GM12878 (cell line): ENCODE results near the gene WRAP73. TPM values are rescaled to one million over a fixed set of nuclear protein-coding genes. Genes with fewer than 3 reads are reported as not detected.

Experiments
- ATAC-seq: fragments of 200-7000 bp; cut with Tn5 transposase; 3 replicates; pipeline ENCODE4 v1.9.1; 2020; ENCODE audit warnings: mild to moderate bottlenecking, moderate library complexity
- BruUV-seq: library from RNA; stranded (reverse); fragments of 400-500 nt; replicated peaks from 2 replicates; lab custom pipeline; 2021; lab: Mats Ljungman, UMichigan
- CTCF ChIA-PET: fragments of 300-600 bp; sonication (Branson Sonifier 250); formaldehyde crosslinking; extraction: SDS; loops from one replicate; lab custom pipeline; 2021; ENCODE audit warnings: inconsistent platforms; lab: Yijun Ruan, JAX
- POLR2A ChIA-PET: fragments of 350-600 bp; formaldehyde crosslinking; extraction: SDS; loops from one replicate; lab custom pipeline; 2021; ENCODE audit warnings: inconsistent platforms; lab: Charles Lee
- RAD21 ChIA-PET: fragments of 300-600 bp; sonication (Branson Sonifier 250); formaldehyde crosslinking; loops from one replicate; lab custom pipeline; 2023; ENCODE audit warnings: antibody characterized with exemption; ENCODE audit not compliant: unreplicated experiment; lab: Charles Lee
- SMC1A ChIA-PET: fragments of 300-600 bp; sonication (Branson Sonifier 250); formaldehyde crosslinking; loops from one replicate; lab custom pipeline; 2023; ENCODE audit not compliant: unreplicated experiment, uncharacterized antibody; lab: Charles Lee
- DNase-seq: peaks from one replicate; pipeline ENCODE4 v3.0.0-alpha.2; 2011; ENCODE audit warnings: low read depth, low spot score
- FAIRE-seq: peaks from 3 replicates; lab custom pipeline; 2011; peaks lifted over from hg19 to GRCh38; lab: Jason Lieb, UNC
- H2AFZ ChIP-seq: 2 replicates; pipeline ENCODE4 v1.6.0; 2011; ENCODE audit warnings: low read depth, low read length, control low read depth; ENCODE audit not compliant: control insufficient read depth
- H3K27ac ChIP-seq: 2 replicates; pipeline ENCODE4 v1.5.1; 2011; ENCODE audit warnings: control low read depth; ENCODE audit not compliant: control insufficient read depth, insufficient read depth
- H3K27me3 ChIP-seq, 2 experiments: replicated peaks in 1 of 2; 2 replicates each; pipeline versions ENCODE4 v1.6.0 to v1.6.1; 2011; ENCODE audit warnings: low read length in 1 of 2; ENCODE audit not compliant: control insufficient read depth in 2 of 2, insufficient read depth in 2 of 2
- H3K36me3 ChIP-seq, 2 experiments: 2 replicates each; pipeline ENCODE4 v1.5.1; 2011; ENCODE audit warnings: low read length in 1 of 2; ENCODE audit not compliant: control insufficient read depth in 2 of 2, insufficient read depth in 2 of 2
- H3K4me1 ChIP-seq: 2 replicates; pipeline ENCODE4 v1.6.1; 2011; ENCODE audit warnings: mild to moderate bottlenecking, low read length, moderate library complexity, mixed read lengths; ENCODE audit not compliant: control insufficient read depth, insufficient read depth
- H3K4me2 ChIP-seq: 2 replicates; pipeline ENCODE4 v1.6.0; 2011; ENCODE audit warnings: control low read depth; ENCODE audit not compliant: control insufficient read depth, insufficient read depth
- H3K4me3 ChIP-seq: fragments of 200-600 bp; sonication (generic); 2 replicates; pipeline ENCODE4 v1.5.1; 2016
- H3K79me2 ChIP-seq: 2 replicates; pipeline ENCODE4 v1.6.0; 2011; ENCODE audit warnings: low read length; ENCODE audit not compliant: control insufficient read depth, insufficient read depth
- H3K9ac ChIP-seq: 2 replicates; pipeline ENCODE4 v1.8.0; 2011; ENCODE audit warnings: low read length, control low read depth, mixed read lengths; ENCODE audit not compliant: control insufficient read depth, insufficient read depth
- H3K9me3 ChIP-seq: replicated peaks from 3 replicates; pipeline ENCODE4 v1.5.1; 2011; ENCODE audit warnings: mild to moderate bottlenecking, low read length; ENCODE audit not compliant: control insufficient read depth, insufficient read depth
- H4K20me1 ChIP-seq: 2 replicates; pipeline ENCODE4 v1.6.0; 2011; ENCODE audit not compliant: control insufficient read depth, insufficient read depth
- CREB1 ChIP-seq: IDR thresholded peaks from 2 replicates; pipeline ENCODE4 v1.6.1; 2012; ENCODE audit warnings: low read depth, mild to moderate bottlenecking, inconsistent platforms
- EGR1 ChIP-seq, 2 experiments: IDR thresholded peaks; 1 replicate in 1 of 2; 2 replicates in 1 of 2; pipeline ENCODE4 v1.6.1; 2011 to 2012; ENCODE audit warnings: low read depth in 2 of 2, low read length in 2 of 2, borderline replicate concordance in 1 of 2, mild to moderate bottlenecking in 1 of 2, moderate library complexity in 1 of 2
- IKZF2 ChIP-seq, 2 experiments: fragments of 450-650 bp; IDR thresholded peaks; 2 replicates each; pipeline ENCODE4 v1.6.1; 2017; ENCODE audit warnings: mild to moderate bottlenecking in 2 of 2, moderate library complexity in 2 of 2
- RCOR1 ChIP-seq: conservative IDR thresholded peaks from 2 replicates; pipeline ENCODE4 v1.6.1; 2012; ENCODE audit warnings: low read depth, low read length, improper control_type of control experiment
- RELA ChIP-seq: fragments of 450-650 bp; IDR thresholded peaks from 2 replicates; pipeline ENCODE4 v1.8.0; 2014; ENCODE audit warnings: borderline replicate concordance; ENCODE audit not compliant: partially characterized antibody
- SMC3 ChIP-seq: IDR thresholded peaks from 2 replicates; pipeline ENCODE4 v1.6.1; 2011; ENCODE audit warnings: low read length, improper control_type of control experiment, borderline replicate concordance
- WGBS: methylation state at CpG from one replicate; pipeline ENCODE4 v1.1.6; 2016; ENCODE audit warnings: low lambda C conversion rate; ENCODE audit not compliant: insufficient replicate concordance, insufficient coverage; ENCODE audit errors: missing lambda C conversion rate; 5-methylcytosine and 5-hydroxymethylcytosine counted together
- in situ Hi-C: fragments of 300-500 bp; cut with MboI; formaldehyde crosslinking; loops from 9 replicates; pipeline ENCODE4 v1.14.3; 2018; ENCODE audit warnings: mixed read lengths
- intact Hi-C: fragments of 100-400 bp; cut with micrococcal nuclease; formaldehyde crosslinking; loops from one replicate; pipeline ENCODE4 v1.14.2; 2022; ENCODE audit not compliant: unreplicated experiment
- polyA plus RNA-seq, 11 experiments: library from polyadenylated mRNA; depleted of rRNA in 4 of 11; unstranded in 6 of 11; stranded (reverse) in 5 of 11; fragments of >200 nt; fragmentation: Nextera tagmentation in 4 of 11; fragmentation: Illumina TruSeq in 1 of 11; extraction: Ambion mirVana in 4 of 11; extraction: Trizol in 1 of 11; gene quantifications; 1 replicate in 1 of 11; 2 replicates in 10 of 11; pipeline versions ENCODE4 v1.2.1 to v1.2.3, GENCODE V29; 2011 to 2016; ENCODE audit warnings: inconsistent platforms in 2 of 11, missing spikeins in 2 of 11, low read depth in 1 of 11
- total RNA-seq, 4 experiments: library from RNA; depleted of rRNA in 3 of 4; stranded (reverse); fragments of >200 nt in 3 of 4; fragmentation: Illumina TruSeq in 1 of 4; extraction: Trizol in 1 of 4; gene quantifications; 2 replicates each; pipeline versions ENCODE4 v1.2.1 to v1.2.3, GENCODE V29; 2013 to 2021
- TF ChIP-seq, protein P1 (sequence below): fragments of 450-650 bp; IDR thresholded peaks from 2 replicates; pipeline ENCODE4 v1.6.1; 2017; ENCODE audit warnings: mild to moderate bottlenecking, moderate library complexity

Gene WRAP73
- total and polyA plus RNA-seq, 10 of the 15 experiments (the other 5 are each of a cell fraction or from before 2014, with no cell fraction given): 3.2 to 65.8 (median 48.0) TPM

DNA sequence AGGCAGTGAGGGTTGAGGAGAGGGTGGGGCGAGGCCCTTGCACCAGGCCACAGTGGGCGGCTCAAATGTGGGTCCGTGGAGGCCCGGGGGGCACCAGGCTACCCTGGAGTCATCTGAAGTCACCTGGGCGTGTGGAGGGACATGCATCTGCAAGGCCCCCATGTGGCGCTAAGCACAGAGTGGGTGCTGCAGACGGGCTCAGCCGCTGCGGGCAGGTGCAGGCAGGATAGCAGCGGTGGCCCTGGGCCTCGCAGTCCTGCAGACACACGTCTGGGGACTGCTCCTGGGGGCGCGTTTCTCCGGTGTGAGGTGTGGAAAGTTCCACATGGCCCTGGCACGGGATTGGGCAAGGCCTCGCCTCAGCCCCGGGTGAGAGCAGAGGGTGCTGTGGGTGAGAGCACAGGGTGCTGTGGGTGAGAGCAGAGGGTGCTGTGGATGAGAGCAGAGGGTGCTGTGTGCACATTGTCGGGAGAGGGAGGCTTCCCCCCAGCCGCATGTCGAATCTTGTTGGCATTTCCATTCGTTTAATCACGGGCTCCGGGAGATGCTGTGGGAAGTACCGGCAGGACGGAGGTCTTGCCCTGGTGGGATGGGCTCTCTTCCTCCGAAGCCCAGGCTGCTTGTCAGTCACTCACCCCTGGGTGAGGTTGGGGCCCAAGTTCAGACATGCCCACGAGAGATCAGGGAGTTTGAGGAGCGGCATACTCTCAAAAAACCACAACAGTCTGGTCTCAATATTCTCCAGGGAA is 48.9 kb upstream of the WRAP73 start:
- Histone ChIP-seq H2AFZ (no peak overlapping the region), H3K27me3 (no peaks in the 10 kb centered on the region), H3K4me1 (no peaks in the 10 kb centered on the region), H3K4me3 (no peak overlapping the region), H4K20me1 (no peaks in the 10 kb centered on the region), H3K4me2 (no peak overlapping the region), H3K36me3 (peaks cover 0 to 12% of the 10 kb centered on the region in 2 experiments; a peak in 3 of 4 replicates), H3K9me3 (no peaks in the 10 kb centered on the region), H3K27ac (no peak overlapping the region), H3K9ac (no peak overlapping the region), H3K79me2 (no peaks in the 10 kb centered on the region)
- ChIA-PET RAD21 (no interaction called here), POLR2A (interaction anchor here (0.5 kb wide), 1 partner anchor 73 kb away, joined by 3 read pairs; no protein-coding TSS in a partner anchor), CTCF (no interaction called here), SMC1A (no interaction called here)
- 68% methylated on average over 29 of the region's 29 CpGs for WGBS
- intact Hi-C loops (no loop called here), in situ Hi-C loops (no loop called here)
- FAIRE-seq: no peak
- ATAC-seq: no peak
- DNase-seq: no peak
- no TSS peak for BruUV-seq
- no peak for TF ChIP-seq RCOR1

DNA sequence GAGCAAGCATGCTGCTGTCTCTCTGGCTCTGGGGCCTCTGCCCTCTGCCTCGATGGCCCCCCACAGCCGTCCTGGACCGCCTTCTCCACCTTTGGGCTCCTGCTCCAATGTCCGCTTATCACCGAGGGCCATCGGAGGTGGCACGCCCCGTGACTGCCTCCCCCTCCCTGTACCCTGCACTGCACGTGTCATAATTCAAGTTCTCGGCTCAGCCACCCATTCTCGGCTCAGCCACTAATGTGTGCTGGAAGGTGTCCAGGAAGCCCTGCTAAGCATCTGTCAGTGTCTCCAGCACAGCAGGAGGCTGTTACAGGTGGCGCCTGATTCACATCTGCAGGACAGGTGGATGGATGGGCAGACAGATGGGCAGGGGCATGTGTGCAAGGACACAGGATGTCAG is 47.9 kb upstream of the WRAP73 start:
- H3K4me1 ChIP-seq: no peaks in the 10 kb centered on the region
- intact Hi-C loops: no loop called here
- H3K9ac ChIP-seq: no peak overlapping the region
- peaks cover 0 to 9% of the 10 kb centered on the region in 2 experiments; a peak in 3 of 4 replicates for H3K36me3 ChIP-seq
- ChIA-PET SMC1A (no interaction called here), CTCF (no interaction called here), POLR2A (no interaction called here), RAD21 (no interaction called here)
- no peak overlapping the region for H3K4me3 ChIP-seq
- TF ChIP-seq IKZF2 (IDR thresholded peaks at IDR 0.05) (no peak), RELA (no peak), EGR1 (IDR thresholded peaks at IDR 0.05; ENCODE audit: borderline replicate concordance in 1 of 2, low read depth in 2 of 2, low read length in 2 of 2) (no peak), CREB1 (no peak), SMC3 (no peak)
- TF ChIP-seq, protein P1, sequence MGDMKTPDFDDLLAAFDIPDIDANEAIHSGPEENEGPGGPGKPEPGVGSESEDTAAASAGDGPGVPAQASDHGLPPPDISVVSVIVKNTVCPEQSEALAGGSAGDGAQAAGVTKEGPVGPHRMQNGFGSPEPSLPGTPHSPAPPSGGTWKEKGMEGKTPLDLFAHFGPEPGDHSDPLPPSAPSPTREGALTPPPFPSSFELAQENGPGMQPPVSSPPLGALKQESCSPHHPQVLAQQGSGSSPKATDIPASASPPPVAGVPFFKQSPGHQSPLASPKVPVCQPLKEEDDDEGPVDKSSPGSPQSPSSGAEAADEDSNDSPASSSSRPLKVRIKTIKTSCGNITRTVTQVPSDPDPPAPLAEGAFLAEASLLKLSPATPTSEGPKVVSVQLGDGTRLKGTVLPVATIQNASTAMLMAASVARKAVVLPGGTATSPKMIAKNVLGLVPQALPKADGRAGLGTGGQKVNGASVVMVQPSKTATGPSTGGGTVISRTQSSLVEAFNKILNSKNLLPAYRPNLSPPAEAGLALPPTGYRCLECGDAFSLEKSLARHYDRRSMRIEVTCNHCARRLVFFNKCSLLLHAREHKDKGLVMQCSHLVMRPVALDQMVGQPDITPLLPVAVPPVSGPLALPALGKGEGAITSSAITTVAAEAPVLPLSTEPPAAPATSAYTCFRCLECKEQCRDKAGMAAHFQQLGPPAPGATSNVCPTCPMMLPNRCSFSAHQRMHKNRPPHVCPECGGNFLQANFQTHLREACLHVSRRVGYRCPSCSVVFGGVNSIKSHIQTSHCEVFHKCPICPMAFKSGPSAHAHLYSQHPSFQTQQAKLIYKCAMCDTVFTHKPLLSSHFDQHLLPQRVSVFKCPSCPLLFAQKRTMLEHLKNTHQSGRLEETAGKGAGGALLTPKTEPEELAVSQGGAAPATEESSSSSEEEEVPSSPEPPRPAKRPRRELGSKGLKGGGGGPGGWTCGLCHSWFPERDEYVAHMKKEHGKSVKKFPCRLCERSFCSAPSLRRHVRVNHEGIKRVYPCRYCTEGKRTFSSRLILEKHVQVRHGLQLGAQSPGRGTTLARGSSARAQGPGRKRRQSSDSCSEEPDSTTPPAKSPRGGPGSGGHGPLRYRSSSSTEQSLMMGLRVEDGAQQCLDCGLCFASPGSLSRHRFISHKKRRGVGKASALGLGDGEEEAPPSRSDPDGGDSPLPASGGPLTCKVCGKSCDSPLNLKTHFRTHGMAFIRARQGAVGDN: no peak
- DNase-seq (no peak), FAIRE-seq (no peak), ATAC-seq (no peak)
- no peaks in the 10 kb centered on the region for H3K79me2 ChIP-seq
- H3K27ac ChIP-seq: no peak overlapping the region
- H4K20me1 ChIP-seq: no peaks in the 10 kb centered on the region
- BruUV-seq: no TSS peak
- H2AFZ ChIP-seq: no peak overlapping the region
- in situ Hi-C loops: no loop called here
- WGBS: 72% methylated on average over 12 of the region's 12 CpGs
- H3K9me3 ChIP-seq: no peaks in the 10 kb centered on the region
- no peaks in the 10 kb centered on the region for H3K27me3 ChIP-seq
- no peak overlapping the region for H3K4me2 ChIP-seq
